Dendritic cell treated with granulocyte-macrophage colony-stimulating factor and Interleukin-4, amounts not matched to agents 40 ng/mL and 50 ng/mL, for 4 days (primary cell): Measurements from ENCODE around the gene SPSB1.
A peak's percentile ranks its signal among the peaks of the same experiment; 100 is the strongest.

ENCODE experiments used
- H3K27ac Mint-ChIP-seq: one replicate; pipeline ENCODE4 v1.8.0; 2022; ENCODE audit warnings: mild to moderate bottlenecking, mixed read lengths
- H3K27me3 Mint-ChIP-seq: one replicate; pipeline ENCODE4 v1.8.0; 2022; ENCODE audit warnings: mild to moderate bottlenecking, mixed read lengths
- H3K36me3 Mint-ChIP-seq: one replicate; pipeline ENCODE4 v1.8.0; 2022; ENCODE audit warnings: low read depth, mixed read lengths
- H3K4me1 Mint-ChIP-seq: one replicate; pipeline ENCODE4 v1.8.0; 2022; ENCODE audit warnings: low read depth, mixed read lengths
- H3K4me3 Mint-ChIP-seq: one replicate; pipeline ENCODE4 v1.8.0; 2022; ENCODE audit warnings: mild to moderate bottlenecking, moderate library complexity, mixed read lengths
- H3K9me3 Mint-ChIP-seq: one replicate; pipeline ENCODE4 v1.8.0; 2022; ENCODE audit warnings: mixed read lengths
- intact Hi-C: fragments of 100-400 bp; cut with micrococcal nuclease; formaldehyde crosslinking; loops from one replicate; pipeline ENCODE4 v1.15.0; 2022

The SPSB1 gene

GRCh38 chr1:9400425-9401079 lies 107.9 kb downstream of the SPSB1 start:
- Mint-ChIP-seq H3K4me3 (no peak overlapping the region), H3K27ac (no peak overlapping the region), H3K4me1 (no peaks in the 10 kb centered on the region), H3K36me3 (no peaks in the 10 kb centered on the region), H3K27me3 (peaks cover 27% of the 10 kb centered on the region), H3K9me3 (peaks cover under 1% of the 10 kb centered on the region)
- intact Hi-C loops = no loop called here

- H3K4me3 Mint-ChIP-seq = no peak overlapping the region
- H3K27ac Mint-ChIP-seq = no peak overlapping the region
- H3K36me3 Mint-ChIP-seq = no peaks in the 10 kb centered on the region
- H3K9me3 Mint-ChIP-seq = no peaks in the 10 kb centered on the region
- intact Hi-C loops = no loop called here
- H3K27me3 Mint-ChIP-seq = peaks cover 27% of the 10 kb centered on the region
- H3K4me1 Mint-ChIP-seq = no peaks in the 10 kb centered on the region
Measured at GRCh38 chr1:9401080-9401453, 108.4 kb downstream of the SPSB1 start.

GRCh38 chr1:9402256-9402616 lies 109.5 kb downstream of the SPSB1 start:
- intact Hi-C loops = no loop called here
- Mint-ChIP-seq H3K27ac (no peak overlapping the region), H3K36me3 (no peaks in the 10 kb centered on the region), H3K4me3 (no peak overlapping the region), H3K27me3 (peaks cover 25% of the 10 kb centered on the region), H3K4me1 (no peaks in the 10 kb centered on the region), H3K9me3 (no peaks in the 10 kb centered on the region)

- Mint-ChIP-seq H3K4me1 (no peaks in the 10 kb centered on the region), H3K27ac (no peak overlapping the region), H3K4me3 (no peak overlapping the region), H3K9me3 (no peaks in the 10 kb centered on the region), H3K36me3 (no peaks in the 10 kb centered on the region), H3K27me3 (peaks cover 24% of the 10 kb centered on the region)
- intact Hi-C loops = no loop called here
Measured at GRCh38 chr1:9402717-9403225, 110.1 kb downstream of the SPSB1 start.

GRCh38 chr1:9404117-9404914 lies 111.6 kb downstream of the SPSB1 start:
- Mint-ChIP-seq H3K9me3 (no peaks in the 10 kb centered on the region), H3K27me3 (peaks cover 18% of the 10 kb centered on the region), H3K27ac (no peak overlapping the region), H3K4me1 (no peaks in the 10 kb centered on the region), H3K36me3 (no peaks in the 10 kb centered on the region), H3K4me3 (no peak overlapping the region)
- intact Hi-C loops = no loop called here

GRCh38 chr1:9406111-9406510 lies 113.4 kb downstream of the SPSB1 start:
- H3K4me1 Mint-ChIP-seq = no peaks in the 10 kb centered on the region
- H3K27me3 Mint-ChIP-seq = peaks cover 3% of the 10 kb centered on the region
- no peaks in the 10 kb centered on the region for H3K9me3 Mint-ChIP-seq
- intact Hi-C loops = no loop called here
- no peak overlapping the region for H3K4me3 Mint-ChIP-seq
- no peak overlapping the region for H3K27ac Mint-ChIP-seq
- H3K36me3 Mint-ChIP-seq = no peaks in the 10 kb centered on the region

- H3K4me3 Mint-ChIP-seq = no peak overlapping the region
- H3K27me3 Mint-ChIP-seq = no peaks in the 10 kb centered on the region
- H3K27ac Mint-ChIP-seq = peak overlapping the region; percentile 1
- intact Hi-C loops = no loop called here
- no peaks in the 10 kb centered on the region for H3K36me3 Mint-ChIP-seq
- H3K9me3 Mint-ChIP-seq = no peaks in the 10 kb centered on the region
- no peaks in the 10 kb centered on the region for H3K4me1 Mint-ChIP-seq
Measured at GRCh38 chr1:9410737-9411297, 118.1 kb downstream of the SPSB1 start.

GRCh38 chr1:9413071-9413876 lies 120.6 kb downstream of the SPSB1 start:
- H3K9me3 Mint-ChIP-seq = no peaks in the 10 kb centered on the region
- no peak overlapping the region for H3K27ac Mint-ChIP-seq
- no peaks in the 10 kb centered on the region for H3K4me1 Mint-ChIP-seq
- intact Hi-C loops = no loop called here
- no peak overlapping the region for H3K4me3 Mint-ChIP-seq
- peaks cover 2% of the 10 kb centered on the region for H3K27me3 Mint-ChIP-seq
- no peaks in the 10 kb centered on the region for H3K36me3 Mint-ChIP-seq

GRCh38 chr1:9413877-9414213 lies 121.2 kb downstream of the SPSB1 start:
- Mint-ChIP-seq H3K9me3 (no peaks in the 10 kb centered on the region), H3K4me1 (no peaks in the 10 kb centered on the region), H3K27me3 (peaks cover 2% of the 10 kb centered on the region), H3K27ac (no peak overlapping the region), H3K36me3 (no peaks in the 10 kb centered on the region), H3K4me3 (no peak overlapping the region)
- intact Hi-C loops = no loop called here

GRCh38 chr1:9416506-9416905 lies 123.8 kb downstream of the SPSB1 start:
- no peaks in the 10 kb centered on the region for H3K36me3 Mint-ChIP-seq
- H3K27ac Mint-ChIP-seq = no peak overlapping the region
- intact Hi-C loops = no loop called here
- H3K27me3 Mint-ChIP-seq = peaks cover 7% of the 10 kb centered on the region
- H3K9me3 Mint-ChIP-seq = no peaks in the 10 kb centered on the region
- no peak overlapping the region for H3K4me3 Mint-ChIP-seq
- H3K4me1 Mint-ChIP-seq = no peaks in the 10 kb centered on the region

GRCh38 chr1:9416918-9417500 lies 124.3 kb downstream of the SPSB1 start:
- Mint-ChIP-seq H3K27me3 (peaks cover 9% of the 10 kb centered on the region), H3K9me3 (no peaks in the 10 kb centered on the region), H3K27ac (no peak overlapping the region), H3K4me1 (no peaks in the 10 kb centered on the region), H3K36me3 (no peaks in the 10 kb centered on the region), H3K4me3 (no peak overlapping the region)
- intact Hi-C loops = no loop called here

- Mint-ChIP-seq H3K27ac (no peak overlapping the region), H3K9me3 (no peaks in the 10 kb centered on the region), H3K4me1 (no peaks in the 10 kb centered on the region), H3K36me3 (no peaks in the 10 kb centered on the region), H3K4me3 (no peak overlapping the region), H3K27me3 (peaks cover 15% of the 10 kb centered on the region)
- intact Hi-C loops = no loop called here
Measured at GRCh38 chr1:9417695-9418094, 125.0 kb downstream of the SPSB1 start.

GRCh38 chr1:9418851-9419250 lies 126.2 kb downstream of the SPSB1 start:
- Mint-ChIP-seq H3K4me3 (no peak overlapping the region), H3K4me1 (no peaks in the 10 kb centered on the region), H3K9me3 (no peaks in the 10 kb centered on the region), H3K27ac (no peak overlapping the region), H3K36me3 (no peaks in the 10 kb centered on the region), H3K27me3 (peaks cover 24% of the 10 kb centered on the region)
- intact Hi-C loops = no loop called here
